Stimulated activated CD4-positive, alpha-beta T cell treated with anti-CD3 and anti-CD28 coated beads, Interleukin-1b, Interleukin-23, amount 100 ng/mL, for 24 hours (primary cell): ENCODE measurements around the gene FN3KRP.
"Not testable (repeated sequence)": the region's sequence is repeated elsewhere in the genome, so short reads cannot be mapped to it uniquely, and the experiment has no call there.

Experiments used
- DNase-seq, 4 experiments: peaks; one replicate each; pipeline ENCODE4 v3.0.0-alpha.2; 2020; ENCODE audit warnings: low read depth in 4 of 4, low spot score in 1 of 4

Gene FN3KRP

DNA sequence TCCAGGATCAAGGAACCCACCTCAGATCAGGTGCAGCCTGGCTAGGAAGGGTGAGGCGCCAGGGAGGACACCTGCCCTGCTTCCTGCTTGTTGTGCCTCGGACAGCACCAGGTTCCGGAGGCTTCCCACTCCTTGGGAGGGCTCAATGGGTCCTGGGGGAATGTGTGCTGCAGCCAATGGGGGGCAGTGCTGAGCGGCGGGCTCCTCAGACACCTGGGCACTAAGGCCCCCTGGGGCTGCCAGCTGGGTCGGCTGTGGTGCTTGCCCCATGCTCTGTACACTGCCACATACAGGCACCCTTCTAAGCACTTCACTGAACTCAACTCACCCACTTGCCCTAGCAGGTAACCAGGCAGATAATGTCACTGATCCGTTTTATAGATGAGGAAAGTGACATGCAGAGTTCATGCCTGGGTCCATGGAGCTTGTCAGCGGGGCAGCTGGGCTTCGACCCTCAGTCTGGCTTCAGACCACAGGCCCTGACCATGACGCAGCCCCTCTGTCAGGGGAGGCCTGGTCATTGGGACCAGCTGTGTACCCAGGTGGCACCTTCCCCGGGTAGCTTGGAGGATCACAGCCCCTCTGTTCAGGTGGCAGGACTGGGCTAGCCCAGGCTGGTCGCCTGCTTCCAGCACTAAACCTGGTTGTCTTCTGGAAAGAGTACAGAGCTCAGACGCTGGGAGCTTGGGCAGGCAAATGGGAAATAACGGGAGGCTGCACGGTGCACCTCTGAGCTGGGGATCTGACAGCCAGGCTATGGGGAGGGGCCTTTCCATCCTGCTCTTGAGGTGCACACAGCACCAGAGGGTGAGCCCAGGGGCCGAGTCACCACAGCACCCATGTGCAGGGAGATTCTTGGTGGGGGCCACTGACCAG is 27.1 kb downstream of the FN3KRP start:
- no peak for DNase-seq

DNA sequence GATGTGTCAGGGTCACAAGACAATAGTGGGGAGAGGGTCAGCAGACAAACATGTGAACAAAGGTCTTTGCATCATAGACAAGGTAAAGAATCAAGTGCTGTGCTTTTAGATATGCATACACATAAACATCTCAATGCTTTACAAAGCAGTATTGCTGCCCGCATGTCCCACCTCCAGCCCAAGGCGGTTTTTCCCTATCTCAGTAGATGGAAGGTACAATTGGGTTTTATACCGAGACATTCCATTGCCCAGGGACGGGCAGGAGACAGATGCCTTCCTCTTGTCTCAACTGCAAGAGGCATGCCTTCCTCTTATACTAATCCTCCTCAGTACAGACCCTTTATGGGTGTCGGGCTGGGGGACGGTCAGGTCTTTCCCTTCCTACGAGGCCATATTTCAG is 28.2 kb downstream of the FN3KRP start:
- DNase-seq, result not testable (repeated sequence)

DNA sequence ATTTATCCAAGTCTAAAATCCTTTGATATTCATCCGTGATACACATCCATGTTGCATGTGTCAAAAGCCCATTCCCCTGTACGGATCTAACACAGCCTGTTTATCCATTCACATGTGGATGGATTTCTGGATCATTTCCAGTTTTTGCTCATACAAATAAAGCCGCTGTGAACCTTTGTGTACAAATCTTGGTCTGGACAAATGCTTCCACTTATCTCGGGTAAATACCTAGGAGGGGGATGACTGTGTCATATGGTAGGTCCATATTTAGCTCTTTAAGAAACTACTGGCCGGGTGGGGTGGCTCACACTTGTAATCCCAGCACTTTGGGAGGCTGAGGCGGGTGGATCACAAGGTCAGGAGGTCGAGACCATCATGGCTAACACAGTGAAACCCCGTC is 29.0 kb downstream of the FN3KRP start:
- DNase-seq, result no peak

DNA sequence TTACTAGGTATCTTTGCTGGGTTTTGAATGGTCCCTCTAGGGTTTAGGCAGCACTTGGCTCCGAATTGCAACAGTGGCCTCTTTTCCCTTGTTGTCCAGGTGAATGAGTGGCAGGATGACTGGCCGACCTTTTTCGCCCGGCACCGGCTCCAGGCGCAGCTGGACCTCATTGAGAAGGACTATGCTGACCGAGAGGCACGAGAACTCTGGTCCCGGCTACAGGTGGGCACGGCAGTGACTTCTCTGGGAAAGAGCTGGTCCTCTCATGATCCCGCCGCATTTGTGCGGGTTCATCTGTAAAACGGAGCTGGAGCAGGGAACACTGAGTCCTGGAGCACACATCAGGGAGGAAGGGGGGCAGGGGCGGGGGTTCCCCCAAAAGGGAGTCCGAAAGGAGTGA is 32.2 kb downstream of the FN3KRP start:
- DNase-seq, result no peak

DNA sequence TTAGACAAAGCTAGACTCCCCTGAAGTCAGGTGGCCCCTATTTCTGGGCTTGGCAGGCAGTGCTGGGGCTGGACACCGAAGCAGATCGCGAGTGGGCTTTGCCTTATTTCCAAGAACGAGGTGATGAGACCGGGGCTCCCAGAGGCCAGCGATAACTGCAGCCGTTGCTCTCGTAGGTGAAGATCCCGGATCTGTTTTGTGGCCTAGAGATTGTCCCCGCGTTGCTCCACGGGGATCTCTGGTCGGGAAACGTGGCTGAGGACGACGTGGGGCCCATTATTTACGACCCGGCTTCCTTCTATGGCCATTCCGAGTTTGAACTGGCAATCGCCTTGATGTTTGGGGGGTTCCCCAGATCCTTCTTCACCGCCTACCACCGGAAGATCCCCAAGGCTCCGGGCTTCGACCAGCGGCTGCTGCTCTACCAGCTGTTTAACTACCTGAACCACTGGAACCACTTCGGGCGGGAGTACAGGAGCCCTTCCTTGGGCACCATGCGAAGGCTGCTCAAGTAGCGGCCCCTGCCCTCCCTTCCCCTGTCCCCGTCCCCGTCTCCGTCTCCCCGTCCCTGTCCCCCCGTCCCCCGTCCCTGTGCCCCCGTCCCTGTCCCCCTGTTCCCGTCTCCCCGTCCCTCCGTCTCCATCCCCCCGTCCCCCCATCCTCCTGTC is 33.9 kb downstream of the FN3KRP start:
- DNase-seq, result no peak

DNA sequence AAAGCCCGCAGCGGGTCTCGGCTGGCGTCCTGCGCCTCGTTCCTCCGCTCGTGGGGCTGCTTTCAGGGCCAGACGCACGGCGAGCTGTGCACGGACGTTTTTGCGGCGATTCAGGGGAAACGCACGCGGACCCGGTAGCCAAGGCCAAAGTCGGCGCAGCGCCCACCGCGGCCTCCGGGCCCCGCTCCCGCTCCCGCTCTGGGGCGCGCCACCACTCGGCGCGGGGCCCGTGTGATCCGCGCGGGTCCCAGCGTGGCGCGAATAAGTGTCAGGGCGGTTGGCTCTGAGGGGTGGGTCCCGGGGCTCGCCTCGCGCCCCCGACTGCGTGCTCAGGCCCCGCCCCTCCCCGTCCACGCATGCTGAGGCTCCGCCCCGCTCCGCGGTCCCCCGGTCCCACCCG is 34.7 kb downstream of the FN3KRP start:
- DNase-seq, result peak in 1 of 4 experiments; percentile 4

DNA sequence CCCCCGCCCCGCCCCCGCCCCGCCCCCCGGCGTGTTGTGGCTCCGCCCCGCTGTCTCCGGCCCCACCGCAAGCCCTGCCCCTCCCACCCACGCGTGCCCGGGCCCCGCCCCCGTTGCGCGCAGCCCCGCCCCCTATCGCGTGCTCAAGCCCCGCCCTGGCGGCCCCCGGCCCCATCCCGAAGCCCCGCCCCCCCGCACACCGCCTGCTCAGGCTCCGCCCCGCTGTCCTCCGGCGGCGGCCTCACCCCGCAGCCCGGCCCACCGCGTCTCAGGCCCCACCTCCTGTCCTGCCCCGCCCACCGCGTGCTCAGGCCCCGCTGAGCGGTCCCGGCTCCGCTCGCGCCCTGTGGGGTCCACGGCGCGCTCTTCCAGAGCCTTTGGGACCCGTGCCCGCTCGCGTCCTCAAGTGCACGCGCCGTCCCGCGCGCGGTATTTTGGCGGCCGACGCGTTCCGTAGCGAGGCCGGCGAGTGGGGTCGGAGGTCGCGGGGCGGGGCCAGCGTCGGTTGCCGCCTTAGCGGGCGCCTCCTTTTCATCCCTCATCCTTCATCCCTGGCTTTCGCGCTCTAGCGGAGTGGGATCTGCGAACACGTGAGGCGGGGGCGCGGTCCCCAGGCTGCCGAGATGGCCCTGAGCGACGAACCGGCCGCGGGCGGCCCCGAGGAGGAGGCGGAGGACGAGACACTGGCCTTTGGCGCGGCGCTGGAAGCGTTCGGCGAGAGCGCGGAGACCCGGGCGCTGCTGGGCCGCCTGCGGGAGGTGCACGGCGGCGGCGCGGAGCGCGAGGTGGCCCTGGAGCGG is 35.3 kb downstream of the FN3KRP start, which contains the start of gene TBCD:
Gene TBCD (plus strand): TSS at position 495 of the 800 bp plus-strand sequence. CDS start 129 bp downstream, at position 624.
- peak; percentile 75 to 96 (median 79) for DNase-seq

DNA sequence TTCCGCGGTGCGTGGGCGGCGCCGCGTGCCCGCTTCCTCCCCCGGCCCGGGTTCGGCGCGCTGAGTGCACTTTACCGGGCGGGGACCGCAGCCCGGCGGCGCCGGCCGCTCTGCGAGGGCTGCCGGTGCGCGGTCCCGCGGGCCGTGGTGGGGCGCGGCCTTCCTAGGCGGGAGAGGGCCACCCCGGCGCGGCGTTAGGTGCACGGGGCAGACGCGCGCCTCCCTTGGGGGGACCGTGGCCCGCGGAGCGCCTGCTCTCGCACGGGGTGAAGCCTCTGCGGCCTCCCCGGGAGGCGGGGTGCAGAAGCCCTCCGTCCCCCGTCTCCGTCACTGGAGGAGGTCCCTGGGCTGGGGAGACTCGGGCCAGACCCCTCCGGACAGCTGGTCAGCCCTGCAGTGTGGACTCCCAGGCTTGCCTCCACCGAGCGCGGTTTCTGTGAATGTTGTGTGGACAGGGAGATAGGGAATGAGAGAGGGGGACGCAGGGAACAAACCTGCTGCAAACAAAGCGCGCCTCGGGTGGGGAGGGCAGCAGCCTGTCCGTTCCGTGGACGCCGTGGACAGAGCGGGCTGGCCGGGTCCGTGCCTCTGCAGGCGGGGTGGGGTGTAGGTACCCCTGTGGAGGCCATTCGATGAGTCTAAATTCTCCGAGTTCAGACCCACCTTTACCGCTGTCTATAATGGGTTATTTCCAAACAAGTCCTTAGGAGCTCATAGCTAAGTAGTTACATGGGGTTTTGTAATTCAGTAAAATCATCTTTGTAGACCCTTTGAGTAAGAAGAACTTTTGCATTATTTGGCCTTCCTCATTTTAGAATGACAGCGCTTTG is 36.1 kb downstream of the FN3KRP start:
- no peak for DNase-seq

DNA sequence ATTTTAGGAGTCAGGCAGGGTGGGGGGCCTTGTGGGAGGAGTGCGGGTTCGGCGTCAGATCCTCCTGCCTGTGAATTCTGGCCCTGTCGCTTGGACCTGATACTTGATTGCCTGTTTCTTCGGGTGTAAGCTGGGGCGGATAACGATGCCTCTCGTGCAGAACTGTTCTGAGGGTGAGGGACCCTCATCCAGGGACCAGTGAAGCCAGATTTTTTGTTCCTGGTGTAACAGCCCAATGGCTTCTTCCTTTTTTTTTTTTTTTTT is 36.6 kb downstream of the FN3KRP start:
- DNase-seq, result no peak

DNA sequence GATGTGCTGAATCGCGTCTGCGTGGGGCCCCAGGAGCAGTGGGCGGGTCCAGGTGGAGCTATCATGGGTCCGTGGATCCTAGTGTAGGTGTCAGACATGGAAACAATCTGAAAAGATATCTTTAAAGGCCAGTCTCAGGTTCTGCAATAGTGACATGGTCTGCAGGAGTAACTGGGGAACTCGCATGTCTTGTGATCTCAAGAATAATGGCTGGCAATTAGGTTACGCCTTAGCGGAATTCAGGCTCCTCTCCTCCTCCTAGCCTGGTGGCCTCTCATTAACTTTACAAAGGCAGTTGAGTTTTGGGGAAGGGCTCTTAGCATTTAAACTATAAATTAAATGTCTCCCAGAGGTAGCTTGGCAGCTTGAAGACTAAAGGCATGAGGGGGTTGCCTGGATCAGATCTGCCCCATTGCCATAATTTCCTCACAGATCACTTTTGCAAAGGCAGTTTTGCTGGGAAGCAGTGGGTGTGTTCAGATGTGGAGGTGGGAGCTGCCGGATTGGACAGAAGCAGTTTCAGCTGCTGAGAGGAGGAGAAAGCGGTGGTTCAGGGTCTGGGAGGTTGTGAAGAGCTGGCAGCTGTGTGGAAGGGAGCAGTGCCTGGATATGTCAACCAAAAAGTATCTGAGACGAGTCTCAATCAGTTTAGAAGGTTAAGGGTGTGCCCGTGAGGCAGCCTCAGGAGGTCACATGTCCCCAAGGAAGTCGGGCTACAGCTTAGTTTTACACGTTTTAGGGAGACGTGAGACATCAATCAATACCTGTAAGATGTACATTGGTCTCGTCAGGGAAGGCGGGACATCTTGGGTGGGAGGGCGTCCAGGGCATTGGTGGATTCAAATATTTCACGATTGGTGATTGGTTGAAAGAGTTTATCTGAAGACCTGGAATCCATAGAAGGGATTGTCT is 38.0 kb downstream of the FN3KRP start:
- no peak for DNase-seq

DNA sequence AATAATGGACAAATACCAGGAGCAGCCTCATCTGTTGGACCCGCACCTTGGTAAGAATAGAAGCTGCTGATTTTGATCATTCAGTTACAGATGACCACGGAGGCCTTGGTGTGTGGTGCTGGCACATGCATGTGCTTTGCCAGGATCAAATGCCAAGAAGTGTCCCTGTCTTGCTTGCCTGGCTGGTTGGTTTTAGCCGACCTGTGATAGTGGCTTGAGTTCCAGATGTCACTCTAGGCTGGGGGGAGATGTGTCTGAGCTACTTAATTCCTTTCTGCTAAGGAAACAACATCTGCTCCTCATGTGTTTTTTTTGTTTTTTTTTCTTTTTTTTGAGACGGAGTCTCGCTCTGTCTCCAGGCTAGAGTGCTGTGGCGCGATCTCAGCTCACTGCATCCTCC is 39.7 kb downstream of the FN3KRP start:
- no peak for DNase-seq

DNA sequence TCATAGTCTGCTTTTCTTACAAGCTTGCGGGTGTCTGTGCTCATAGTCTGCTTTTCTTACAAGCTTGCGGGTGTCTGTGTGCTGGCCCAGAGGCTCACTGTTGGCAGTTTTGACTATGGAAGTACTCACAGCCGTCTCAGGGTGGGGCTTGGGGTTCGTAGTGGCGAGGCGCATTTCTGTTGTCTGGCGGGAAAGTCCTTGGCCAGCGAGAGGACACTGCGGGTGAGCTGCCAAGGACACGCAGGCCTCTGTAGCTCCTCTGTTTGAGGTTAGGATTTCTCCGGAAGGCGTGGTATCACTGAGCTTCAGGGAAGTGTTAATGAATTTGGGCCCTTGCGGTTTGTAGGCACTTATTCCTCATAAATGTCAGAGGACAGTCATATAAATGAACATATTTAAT is 48.9 kb downstream of the FN3KRP start:
- DNase-seq, result no peak

DNA sequence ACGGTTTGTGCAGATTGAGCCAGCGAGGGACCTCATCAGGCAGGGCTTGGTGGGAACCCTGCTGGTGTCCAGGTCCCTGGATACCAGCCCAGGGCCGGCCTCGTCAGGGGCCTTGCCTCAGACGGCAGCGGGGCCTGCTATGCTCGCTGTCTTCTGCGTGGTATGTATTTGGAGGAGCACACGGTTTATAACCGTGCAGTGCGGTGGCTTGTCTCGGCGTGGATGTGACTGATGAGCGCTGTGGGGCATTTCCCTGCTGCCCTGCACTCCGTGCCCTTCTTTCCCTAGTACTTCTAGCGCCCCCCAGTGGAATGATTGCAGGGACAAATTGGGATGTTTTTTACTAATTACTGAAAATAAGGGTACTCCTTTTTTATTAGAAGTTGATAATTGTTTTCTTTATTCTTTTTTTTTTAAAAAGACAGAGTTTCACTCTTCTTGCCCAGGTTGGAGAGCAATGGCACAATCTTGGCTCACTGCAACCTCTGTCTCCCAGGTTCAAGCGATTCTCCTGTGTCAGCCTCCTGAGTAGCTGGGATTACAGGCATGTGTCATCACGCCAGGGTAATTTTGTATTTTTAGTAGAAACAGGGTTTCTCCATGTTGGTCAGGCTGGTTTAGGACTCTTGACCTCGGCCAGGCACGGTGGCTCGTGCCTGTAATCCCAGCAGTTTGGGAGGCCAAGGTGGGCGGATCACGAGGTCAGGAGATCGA is 50.7 kb downstream of the FN3KRP start:
- no peak for DNase-seq

DNA sequence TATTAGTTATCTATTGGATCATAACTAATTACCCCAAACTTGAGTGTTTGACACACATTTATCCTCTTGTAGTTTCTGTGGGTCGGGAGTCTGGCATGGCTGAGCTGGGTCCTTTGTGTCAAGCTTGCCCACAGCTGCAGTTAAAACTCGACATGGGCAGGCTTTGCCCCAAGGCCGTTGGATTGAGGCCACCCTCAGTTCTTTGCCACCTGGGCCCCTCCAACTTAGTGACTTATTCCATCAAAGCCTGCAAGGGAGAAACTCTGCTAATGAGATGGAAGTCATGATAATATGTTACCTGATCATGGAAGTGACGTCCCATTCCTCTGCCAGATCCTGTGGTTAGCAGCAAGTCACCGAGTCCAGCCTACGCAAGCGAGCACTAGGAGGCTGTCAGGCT is 52.5 kb downstream of the FN3KRP start:
- no peak for DNase-seq

DNA sequence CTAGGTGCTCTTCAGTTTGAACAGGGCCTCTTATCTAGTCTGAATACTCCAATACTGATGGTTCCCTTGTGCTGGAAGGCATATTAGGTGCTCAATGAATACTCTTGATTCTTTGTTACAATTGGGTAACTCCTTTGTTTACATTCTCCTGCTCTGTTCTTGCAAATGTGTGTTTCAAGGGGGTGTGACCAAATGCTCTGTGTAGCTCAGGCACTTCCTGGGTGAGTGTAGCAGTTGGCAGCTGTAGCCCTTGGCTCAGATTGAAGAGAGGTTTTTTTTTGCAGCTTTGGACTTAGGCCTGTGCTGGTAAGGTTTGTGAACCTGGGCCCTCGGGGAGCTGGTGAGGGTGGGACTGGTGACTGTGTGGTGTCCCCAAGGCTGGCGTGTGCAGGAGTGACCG is 55.5 kb downstream of the FN3KRP start:
- DNase-seq, result no peak

DNA sequence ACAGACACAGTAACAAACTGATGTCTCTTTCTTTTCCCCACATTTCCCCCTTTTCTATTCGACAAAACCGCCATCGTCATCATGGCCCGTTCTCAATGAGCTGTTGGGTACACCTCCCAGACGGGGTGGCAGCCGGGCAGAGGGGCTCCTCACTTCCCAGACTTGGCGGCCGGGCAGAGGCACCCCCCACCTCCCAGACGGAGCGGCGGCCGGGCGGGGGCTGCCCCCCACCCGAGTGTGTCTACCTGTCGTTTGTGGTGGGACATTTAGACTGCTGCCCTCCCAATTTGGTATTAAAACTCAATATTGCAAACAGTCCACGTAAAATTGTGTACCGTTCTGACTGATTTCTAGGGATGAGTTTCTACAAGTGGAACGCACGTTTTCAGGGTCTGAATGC is 58.0 kb downstream of the FN3KRP start:
- not testable (repeated sequence) for DNase-seq

DNA sequence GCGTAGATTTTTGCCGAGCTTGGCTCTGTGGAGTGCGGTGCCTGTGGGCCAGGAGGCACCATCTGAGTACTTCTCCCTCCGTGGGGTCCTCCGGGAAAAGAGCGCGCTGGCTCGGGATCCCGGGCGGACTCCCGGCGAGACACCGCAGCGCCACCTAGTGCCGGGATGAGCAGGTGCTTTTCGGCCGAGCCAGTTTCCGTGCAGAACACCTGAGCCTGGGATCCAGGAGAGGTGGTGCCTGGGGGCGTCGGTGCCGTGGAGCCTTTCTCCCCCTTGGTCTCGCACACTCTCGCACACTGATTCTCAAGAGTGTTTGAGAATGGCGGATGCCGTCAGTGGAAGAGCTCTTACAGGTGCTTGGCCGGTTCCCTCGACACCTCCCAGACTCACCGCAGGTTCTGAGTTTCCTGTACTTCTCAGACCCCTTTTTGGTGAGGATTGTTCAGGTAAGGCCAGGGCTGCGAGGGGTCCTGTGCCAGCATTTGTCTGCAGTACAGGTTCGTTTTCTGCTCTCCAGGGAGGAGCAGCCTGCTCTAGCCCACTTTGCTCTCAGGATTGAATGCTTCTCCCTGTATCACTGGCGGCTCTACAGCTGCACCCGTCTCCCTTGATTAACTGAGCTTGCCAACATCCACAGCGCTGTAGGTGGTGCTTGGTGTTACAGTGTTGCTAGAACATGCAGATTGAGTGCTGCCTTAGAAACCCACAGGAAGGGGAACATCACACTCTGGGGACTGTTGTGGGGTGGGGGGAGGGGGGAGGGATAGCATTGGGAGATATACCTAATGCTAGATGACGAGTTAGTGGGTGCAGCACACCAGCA is 58.7 kb downstream of the FN3KRP start:
- peak in 1 of 4 experiments; percentile 21 for DNase-seq

DNA sequence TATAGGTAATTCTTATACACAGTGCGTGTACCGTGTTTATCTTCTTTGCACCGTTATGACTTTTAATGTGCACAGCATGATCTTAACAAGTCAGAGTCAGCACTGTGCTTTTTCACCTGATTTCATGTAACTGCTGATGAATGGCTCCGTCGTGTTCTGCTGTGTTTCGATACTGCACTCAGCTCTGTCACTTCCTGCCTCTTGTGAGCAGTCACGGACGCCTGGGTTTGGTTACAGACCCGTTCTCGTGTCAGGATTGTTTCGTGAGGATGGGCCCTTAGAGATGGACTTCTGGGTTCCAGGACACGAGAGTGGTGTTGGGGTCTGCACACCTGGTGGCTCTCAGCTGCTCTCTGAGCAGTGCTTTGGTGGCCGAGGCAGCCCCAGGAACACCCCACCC is 59.9 kb downstream of the FN3KRP start:
- no peak for DNase-seq
